ENCODE data around the gene TRMT10C.

DNA sequence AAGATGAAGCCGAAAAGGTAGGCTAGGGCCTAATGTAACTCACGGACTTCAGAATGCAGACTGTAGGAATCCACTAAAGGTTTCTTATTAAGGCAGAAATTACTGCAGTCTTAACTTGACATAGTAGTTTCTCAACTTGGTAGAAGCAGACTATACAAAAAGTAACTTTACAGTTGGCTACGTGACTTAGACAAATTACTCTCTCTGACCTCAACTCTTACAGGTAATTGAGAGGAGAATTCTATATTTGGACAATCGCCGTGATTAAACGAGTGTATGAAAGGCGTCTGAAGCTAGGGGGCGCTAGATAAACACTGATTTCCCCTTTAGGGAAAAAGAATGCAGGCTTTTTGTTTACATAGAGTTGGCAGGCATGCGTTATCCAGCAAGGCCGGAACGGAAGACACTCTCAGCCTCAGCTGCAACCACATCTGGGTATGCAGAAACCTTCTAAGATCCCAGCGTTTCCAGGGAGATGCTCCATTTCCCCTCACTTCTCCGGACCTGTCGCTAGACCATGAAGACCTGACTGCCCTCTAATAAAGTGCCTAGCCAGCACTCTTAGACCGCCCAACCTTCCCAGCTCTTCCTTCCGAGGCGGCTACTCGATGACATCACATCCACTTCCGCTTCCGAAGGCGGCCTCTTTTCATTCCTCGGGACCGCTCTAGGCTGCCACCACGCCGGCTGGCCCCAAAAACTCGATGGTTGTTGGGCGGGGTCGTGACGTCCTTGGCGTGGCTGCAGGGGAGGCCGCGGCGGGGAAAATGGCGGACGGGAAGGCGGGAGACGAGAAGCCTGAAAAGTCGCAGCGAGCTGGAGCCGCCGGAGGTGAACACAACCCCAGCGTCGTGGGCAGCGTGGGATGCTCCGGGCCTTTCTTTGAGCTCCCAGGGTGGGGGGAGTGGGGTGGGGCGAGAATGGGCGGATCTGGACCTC, 12.1 kb downstream of the TRMT10C start, which contains the start of gene PCNP:
- TF ChIP-seq, protein P1, sequence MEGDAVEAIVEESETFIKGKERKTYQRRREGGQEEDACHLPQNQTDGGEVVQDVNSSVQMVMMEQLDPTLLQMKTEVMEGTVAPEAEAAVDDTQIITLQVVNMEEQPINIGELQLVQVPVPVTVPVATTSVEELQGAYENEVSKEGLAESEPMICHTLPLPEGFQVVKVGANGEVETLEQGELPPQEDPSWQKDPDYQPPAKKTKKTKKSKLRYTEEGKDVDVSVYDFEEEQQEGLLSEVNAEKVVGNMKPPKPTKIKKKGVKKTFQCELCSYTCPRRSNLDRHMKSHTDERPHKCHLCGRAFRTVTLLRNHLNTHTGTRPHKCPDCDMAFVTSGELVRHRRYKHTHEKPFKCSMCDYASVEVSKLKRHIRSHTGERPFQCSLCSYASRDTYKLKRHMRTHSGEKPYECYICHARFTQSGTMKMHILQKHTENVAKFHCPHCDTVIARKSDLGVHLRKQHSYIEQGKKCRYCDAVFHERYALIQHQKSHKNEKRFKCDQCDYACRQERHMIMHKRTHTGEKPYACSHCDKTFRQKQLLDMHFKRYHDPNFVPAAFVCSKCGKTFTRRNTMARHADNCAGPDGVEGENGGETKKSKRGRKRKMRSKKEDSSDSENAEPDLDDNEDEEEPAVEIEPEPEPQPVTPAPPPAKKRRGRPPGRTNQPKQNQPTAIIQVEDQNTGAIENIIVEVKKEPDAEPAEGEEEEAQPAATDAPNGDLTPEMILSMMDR (IDR thresholded peaks at IDR 0.05), result peak; percentile 92 to 94 (median 92)
- TF ChIP-seq POLR2AphosphoS5 (IDR thresholded peaks at IDR 0.05) (peak; percentile 97), EP300 (IDR thresholded peaks at IDR 0.05) (no peak), POLR2A (IDR thresholded peaks at IDR 0.05; ENCODE audit: low read depth) (peak; percentile 71)

Data from esophagus muscularis mucosa (tissue), 4 donors.